GM12878 (cell line): ENCODE results near the gene LMO7. TPM values are rescaled to one million over a fixed set of nuclear protein-coding genes. Genes with fewer than 3 reads are reported as not detected.

ENCODE experiments used
- ATAC-seq: fragments of 200-7000 bp; cut with Tn5 transposase; 3 replicates; pipeline ENCODE4 v1.9.1; 2020; ENCODE audit warnings: mild to moderate bottlenecking, moderate library complexity
- BruUV-seq: library from RNA; stranded (reverse); fragments of 400-500 nt; replicated peaks from 2 replicates; lab custom pipeline; 2021; lab: Mats Ljungman, UMichigan
- CTCF ChIA-PET: fragments of 300-600 bp; sonication (Branson Sonifier 250); formaldehyde crosslinking; extraction: SDS; loops from one replicate; lab custom pipeline; 2021; ENCODE audit warnings: inconsistent platforms; lab: Yijun Ruan, JAX
- POLR2A ChIA-PET: fragments of 350-600 bp; formaldehyde crosslinking; extraction: SDS; loops from one replicate; lab custom pipeline; 2021; ENCODE audit warnings: inconsistent platforms; lab: Charles Lee
- RAD21 ChIA-PET: fragments of 300-600 bp; sonication (Branson Sonifier 250); formaldehyde crosslinking; loops from one replicate; lab custom pipeline; 2023; ENCODE audit warnings: antibody characterized with exemption; ENCODE audit not compliant: unreplicated experiment; lab: Charles Lee
- SMC1A ChIA-PET: fragments of 300-600 bp; sonication (Branson Sonifier 250); formaldehyde crosslinking; loops from one replicate; lab custom pipeline; 2023; ENCODE audit not compliant: unreplicated experiment, uncharacterized antibody; lab: Charles Lee
- DNase-seq: peaks from one replicate; pipeline ENCODE4 v3.0.0-alpha.2; 2011; ENCODE audit warnings: low read depth, low spot score
- FAIRE-seq: peaks from 3 replicates; lab custom pipeline; 2011; peaks lifted over from hg19 to GRCh38; lab: Jason Lieb, UNC
- H2AFZ ChIP-seq: 2 replicates; pipeline ENCODE4 v1.6.0; 2011; ENCODE audit warnings: low read depth, low read length, control low read depth; ENCODE audit not compliant: control insufficient read depth
- H3K27ac ChIP-seq: 2 replicates; pipeline ENCODE4 v1.5.1; 2011; ENCODE audit warnings: control low read depth; ENCODE audit not compliant: control insufficient read depth, insufficient read depth
- H3K27me3 ChIP-seq, 2 experiments: replicated peaks in 1 of 2; 2 replicates each; pipeline versions ENCODE4 v1.6.0 to v1.6.1; 2011; ENCODE audit warnings: low read length in 1 of 2; ENCODE audit not compliant: control insufficient read depth in 2 of 2, insufficient read depth in 2 of 2
- H3K36me3 ChIP-seq, 2 experiments: 2 replicates each; pipeline ENCODE4 v1.5.1; 2011; ENCODE audit warnings: low read length in 1 of 2; ENCODE audit not compliant: control insufficient read depth in 2 of 2, insufficient read depth in 2 of 2
- H3K4me1 ChIP-seq: 2 replicates; pipeline ENCODE4 v1.6.1; 2011; ENCODE audit warnings: mild to moderate bottlenecking, low read length, moderate library complexity, mixed read lengths; ENCODE audit not compliant: control insufficient read depth, insufficient read depth
- H3K4me2 ChIP-seq: 2 replicates; pipeline ENCODE4 v1.6.0; 2011; ENCODE audit warnings: control low read depth; ENCODE audit not compliant: control insufficient read depth, insufficient read depth
- H3K4me3 ChIP-seq: fragments of 200-600 bp; sonication (generic); 2 replicates; pipeline ENCODE4 v1.5.1; 2016
- H3K79me2 ChIP-seq: 2 replicates; pipeline ENCODE4 v1.6.0; 2011; ENCODE audit warnings: low read length; ENCODE audit not compliant: control insufficient read depth, insufficient read depth
- H3K9ac ChIP-seq: 2 replicates; pipeline ENCODE4 v1.8.0; 2011; ENCODE audit warnings: low read length, control low read depth, mixed read lengths; ENCODE audit not compliant: control insufficient read depth, insufficient read depth
- H3K9me3 ChIP-seq: replicated peaks from 3 replicates; pipeline ENCODE4 v1.5.1; 2011; ENCODE audit warnings: mild to moderate bottlenecking, low read length; ENCODE audit not compliant: control insufficient read depth, insufficient read depth
- H4K20me1 ChIP-seq: 2 replicates; pipeline ENCODE4 v1.6.0; 2011; ENCODE audit not compliant: control insufficient read depth, insufficient read depth
- ATF7 ChIP-seq: fragments of 450-650 bp; IDR thresholded peaks from 2 replicates; pipeline ENCODE4 v1.6.1; 2016; ENCODE audit warnings: low read depth, mild to moderate bottlenecking
- BCL11A ChIP-seq: IDR thresholded peaks from 2 replicates; pipeline ENCODE4 v1.6.1; 2011; ENCODE audit warnings: low read depth, low read length
- CREB1 ChIP-seq: IDR thresholded peaks from 2 replicates; pipeline ENCODE4 v1.6.1; 2012; ENCODE audit warnings: low read depth, mild to moderate bottlenecking, inconsistent platforms
- CREM ChIP-seq: IDR thresholded peaks from 2 replicates; pipeline ENCODE4 v1.6.1; 2014; ENCODE audit warnings: antibody characterized with exemption, low read depth
- IKZF2 ChIP-seq, 2 experiments: fragments of 450-650 bp; IDR thresholded peaks; 2 replicates each; pipeline ENCODE4 v1.6.1; 2017; ENCODE audit warnings: mild to moderate bottlenecking in 2 of 2, moderate library complexity in 2 of 2
- JUNB ChIP-seq: IDR thresholded peaks from 2 replicates; pipeline ENCODE4 v1.6.1; 2016; ENCODE audit warnings: antibody characterized with exemption, mild to moderate bottlenecking
- KAT2A ChIP-seq: conservative IDR thresholded peaks from 2 replicates; pipeline ENCODE4 v1.6.1; 2011; ENCODE audit warnings: low read depth, low read length; ENCODE audit not compliant: control insufficient read depth
- MEF2A ChIP-seq: IDR thresholded peaks from 2 replicates; pipeline ENCODE4 v1.6.1; 2011; ENCODE audit warnings: low read depth, mild to moderate bottlenecking, low read length, moderate library complexity; ENCODE audit not compliant: insufficient read depth
- MEF2B ChIP-seq: fragments of 450-650 bp; IDR thresholded peaks from 2 replicates; pipeline ENCODE4 v1.6.1; 2018; ENCODE audit warnings: mild to moderate bottlenecking, moderate library complexity; ENCODE audit not compliant: partially characterized antibody, poor library complexity, severe bottlenecking
- MTA2 ChIP-seq: fragments of 450-650 bp; IDR thresholded peaks from 2 replicates; pipeline ENCODE4 v1.6.1; 2016; ENCODE audit warnings: low read depth, mild to moderate bottlenecking, moderate library complexity
- NFIC ChIP-seq: IDR thresholded peaks from 2 replicates; pipeline ENCODE4 v1.6.1; 2012; ENCODE audit warnings: low read depth, mild to moderate bottlenecking, inconsistent platforms, low read length, moderate library complexity
- RAD21 ChIP-seq: IDR thresholded peaks from 2 replicates; pipeline ENCODE4 v1.6.1; 2011; ENCODE audit warnings: mild to moderate bottlenecking, low read depth, low read length, moderate library complexity; ENCODE audit not compliant: insufficient read depth
- RUNX3 ChIP-seq: IDR thresholded peaks from 2 replicates; pipeline ENCODE4 v1.6.1; 2012; ENCODE audit warnings: low read length, inconsistent platforms
- SMAD1 ChIP-seq: fragments of 450-650 bp; IDR thresholded peaks from 2 replicates; pipeline ENCODE4 v1.6.1; 2018; ENCODE audit warnings: mild to moderate bottlenecking, low read depth; ENCODE audit not compliant: partially characterized antibody
- SRF ChIP-seq, 2 experiments: IDR thresholded peaks; 2 replicates each; pipeline ENCODE4 v1.6.1; 2011; ENCODE audit warnings: low read depth in 2 of 2, low read length in 2 of 2, mild to moderate bottlenecking in 1 of 2, moderate library complexity in 1 of 2
- SUPT20H ChIP-seq: IDR thresholded peaks from 2 replicates; pipeline ENCODE4 v1.6.1; 2011; ENCODE audit warnings: low read depth, mild to moderate bottlenecking, low read length, moderate library complexity, borderline replicate concordance; ENCODE audit not compliant: control insufficient read depth
- TCF12 ChIP-seq: IDR thresholded peaks from 2 replicates; pipeline ENCODE4 v1.6.1; 2011; ENCODE audit warnings: low read depth, mild to moderate bottlenecking, low read length
- TCF3 ChIP-seq: IDR thresholded peaks from 2 replicates; pipeline ENCODE4 v1.6.1; 2012; ENCODE audit warnings: low read depth, mild to moderate bottlenecking, low read length, borderline replicate concordance; ENCODE audit not compliant: insufficient read depth
- WGBS: methylation state at CpG from one replicate; pipeline ENCODE4 v1.1.6; 2016; ENCODE audit warnings: low lambda C conversion rate; ENCODE audit not compliant: insufficient replicate concordance, insufficient coverage; ENCODE audit errors: missing lambda C conversion rate; 5-methylcytosine and 5-hydroxymethylcytosine counted together
- in situ Hi-C: fragments of 300-500 bp; cut with MboI; formaldehyde crosslinking; loops from 9 replicates; pipeline ENCODE4 v1.14.3; 2018; ENCODE audit warnings: mixed read lengths
- intact Hi-C: fragments of 100-400 bp; cut with micrococcal nuclease; formaldehyde crosslinking; loops from one replicate; pipeline ENCODE4 v1.14.2; 2022; ENCODE audit not compliant: unreplicated experiment
- polyA plus RNA-seq, 11 experiments: library from polyadenylated mRNA; depleted of rRNA in 4 of 11; unstranded in 6 of 11; stranded (reverse) in 5 of 11; fragments of >200 nt; fragmentation: Nextera tagmentation in 4 of 11; fragmentation: Illumina TruSeq in 1 of 11; extraction: Ambion mirVana in 4 of 11; extraction: Trizol in 1 of 11; gene quantifications; 1 replicate in 1 of 11; 2 replicates in 10 of 11; pipeline versions ENCODE4 v1.2.1 to v1.2.3, GENCODE V29; 2011 to 2016; ENCODE audit warnings: inconsistent platforms in 2 of 11, missing spikeins in 2 of 11, low read depth in 1 of 11
- total RNA-seq, 4 experiments: library from RNA; depleted of rRNA in 3 of 4; stranded (reverse); fragments of >200 nt in 3 of 4; fragmentation: Illumina TruSeq in 1 of 4; extraction: Trizol in 1 of 4; gene quantifications; 2 replicates each; pipeline versions ENCODE4 v1.2.1 to v1.2.3, GENCODE V29; 2013 to 2021
- TF ChIP-seq, protein P1 (sequence below): IDR thresholded peaks from 2 replicates; pipeline ENCODE4 v1.6.1; 2012; ENCODE audit warnings: low read length, inconsistent platforms
- TF ChIP-seq, protein P2 (sequence below): IDR thresholded peaks from 2 replicates; pipeline ENCODE4 v1.6.1; 2011; ENCODE audit warnings: mild to moderate bottlenecking, low read depth, low read length, moderate library complexity; ENCODE audit not compliant: insufficient replicate concordance

Gene LMO7
- total and polyA plus RNA-seq, 10 of the 15 experiments (the other 5 are each of a cell fraction or from before 2014, with no cell fraction given) = 8.5 to 67.8 (median 36.8) TPM

- Histone ChIP-seq H3K79me2 (no peaks in the 10 kb centered on the region), H3K9me3 (no peaks in the 10 kb centered on the region; the same call in 2 of the 3 replicates), H3K27me3 (no peaks in the 10 kb centered on the region), H3K4me2 (no peak overlapping the region), H3K9ac (no peak overlapping the region), H2AFZ (no peak overlapping the region), H3K4me1 (no peaks in the 10 kb centered on the region), H3K4me3 (no peak overlapping the region), H3K27ac (peak overlapping the region; percentile 35; the same call in 1 of the 2 replicates), H4K20me1 (no peaks in the 10 kb centered on the region), H3K36me3 (no peaks in the 10 kb centered on the region)
- TF ChIP-seq RAD21 (no peak), ATF7 (0 out of 2 replicates have a peak, but pooled peaks have one; percentile 38), IKZF2 (IDR thresholded peaks at IDR 0.05) (peak; percentile 30 to 36; a peak in 2 of 4 replicates), CREM (peak; percentile 48; the same call in 1 of the 2 replicates), TCF3 (no peak), MEF2B (peak; percentile 14), MEF2A (no peak), SUPT20H (no peak), KAT2A (no peak), TCF12 (peak; percentile 66; the same call in 1 of the 2 replicates), SMAD1 (peak; percentile 87), RUNX3 (peak; percentile 73), SRF (IDR thresholded peaks at IDR 0.05; ENCODE audit: low read depth in 2 of 2, low read length in 2 of 2) (peak in 1 of 2 experiments; percentile 91; a peak in 2 of 4 replicates), NFIC (peak; percentile 58), MTA2 (peak; percentile 47), JUNB (peak; percentile 45; the same call in 1 of the 2 replicates), BCL11A (peak; percentile 19; the same call in 1 of the 2 replicates), CREB1 (peak; percentile 77)
- TF ChIP-seq, protein P1, sequence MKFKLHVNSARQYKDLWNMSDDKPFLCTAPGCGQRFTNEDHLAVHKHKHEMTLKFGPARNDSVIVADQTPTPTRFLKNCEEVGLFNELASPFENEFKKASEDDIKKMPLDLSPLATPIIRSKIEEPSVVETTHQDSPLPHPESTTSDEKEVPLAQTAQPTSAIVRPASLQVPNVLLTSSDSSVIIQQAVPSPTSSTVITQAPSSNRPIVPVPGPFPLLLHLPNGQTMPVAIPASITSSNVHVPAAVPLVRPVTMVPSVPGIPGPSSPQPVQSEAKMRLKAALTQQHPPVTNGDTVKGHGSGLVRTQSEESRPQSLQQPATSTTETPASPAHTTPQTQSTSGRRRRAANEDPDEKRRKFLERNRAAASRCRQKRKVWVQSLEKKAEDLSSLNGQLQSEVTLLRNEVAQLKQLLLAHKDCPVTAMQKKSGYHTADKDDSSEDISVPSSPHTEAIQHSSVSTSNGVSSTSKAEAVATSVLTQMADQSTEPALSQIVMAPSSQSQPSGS = 0 out of 2 replicates have a peak, but pooled peaks have one; percentile 19
- TF ChIP-seq, protein P2, sequence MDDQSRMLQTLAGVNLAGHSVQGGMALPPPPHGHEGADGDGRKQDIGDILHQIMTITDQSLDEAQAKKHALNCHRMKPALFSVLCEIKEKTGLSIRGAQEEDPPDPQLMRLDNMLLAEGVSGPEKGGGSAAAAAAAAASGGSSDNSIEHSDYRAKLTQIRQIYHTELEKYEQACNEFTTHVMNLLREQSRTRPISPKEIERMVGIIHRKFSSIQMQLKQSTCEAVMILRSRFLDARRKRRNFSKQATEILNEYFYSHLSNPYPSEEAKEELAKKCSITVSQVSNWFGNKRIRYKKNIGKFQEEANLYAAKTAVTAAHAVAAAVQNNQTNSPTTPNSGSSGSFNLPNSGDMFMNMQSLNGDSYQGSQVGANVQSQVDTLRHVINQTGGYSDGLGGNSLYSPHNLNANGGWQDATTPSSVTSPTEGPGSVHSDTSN = peak; percentile 24
- ChIA-PET RAD21 (interaction anchor here (1.2 to 2.5 kb wide), 6 partner anchors 11 to 154 kb away, joined by 3 to 16 read pairs (median 4); no protein-coding TSS in a partner anchor), CTCF (interaction anchor here (0.6 to 3.1 kb wide), 8 partner anchors 9 to 85 kb away, joined by 3 to 27 read pairs (median 4); no protein-coding TSS in a partner anchor), SMC1A (interaction anchor here (1.1 to 4.4 kb wide), 9 partner anchors 11 to 270 kb away, joined by 3 to 25 read pairs (median 5); no protein-coding TSS in a partner anchor), POLR2A (interaction anchor here (0.7 to 0.9 kb wide), 3 partner anchors 47 to 110 kb away, joined by 3 to 4 read pairs (median 4); no protein-coding TSS in a partner anchor)
- intact Hi-C loops (no loop called here), in situ Hi-C loops (no loop called here)
- WGBS = 48% methylated on average over 6 of the region's 6 CpGs
- DNase-seq = peak; percentile 41
- no TSS peak for BruUV-seq
- ATAC-seq = peak; percentile 96
- no peak for FAIRE-seq
Observed at GRCh38 chr13:75715601-75716523, 79.7 kb downstream of the LMO7 start.
